Mesendoderm (in vitro differentiated cells): ENCODE data around the gene PDE4C.

Source experiments
- DNase-seq: peaks from one replicate; pipeline ENCODE4 v3.0.0; 2013
- H2AK5ac ChIP-seq: 2 replicates; pipeline ENCODE4 v1.6.1; 2013; ENCODE audit warnings: low read length, inconsistent platforms
- H2BK120ac ChIP-seq: 2 replicates; pipeline ENCODE4 v1.6.1; 2013; ENCODE audit warnings: low read depth, mild to moderate bottlenecking, low read length, moderate library complexity, mixed read lengths
- H2BK15ac ChIP-seq: replicated peaks from 2 replicates; pipeline ENCODE4 v1.6.1; 2013; ENCODE audit warnings: low read depth, mild to moderate bottlenecking, moderate library complexity
- H2BK5ac ChIP-seq: 2 replicates; pipeline ENCODE4 v1.6.1; 2013; ENCODE audit warnings: low read length, inconsistent platforms
- H3K18ac ChIP-seq: 2 replicates; pipeline ENCODE4 v1.6.1; 2013; ENCODE audit warnings: mild to moderate bottlenecking, low read length, mixed read lengths
- H3K23ac ChIP-seq: one replicate; pipeline ENCODE4 v1.6.1; 2013; ENCODE audit warnings: low read length
- H3K27ac ChIP-seq: 2 replicates; pipeline ENCODE4 v1.5.1; 2013; ENCODE audit warnings: low read depth, mild to moderate bottlenecking, inconsistent platforms, low read length, moderate library complexity
- H3K27me3 ChIP-seq: 2 replicates; pipeline ENCODE4 v1.6.1; 2013; ENCODE audit warnings: low read length, control low read depth, mild to moderate bottlenecking, inconsistent platforms; ENCODE audit not compliant: insufficient read depth, poor library complexity
- H3K36me3 ChIP-seq: 2 replicates; pipeline ENCODE4 v1.6.1; 2013; ENCODE audit warnings: low read length, inconsistent platforms; ENCODE audit not compliant: control insufficient read depth, insufficient read depth
- H3K4ac ChIP-seq: one replicate; pipeline ENCODE4 v1.6.1; 2013; ENCODE audit warnings: low read depth, mild to moderate bottlenecking, low read length, moderate library complexity
- H3K4me1 ChIP-seq: 2 replicates; pipeline ENCODE4 v1.6.1; 2013; ENCODE audit warnings: low read depth, low read length, inconsistent platforms; ENCODE audit not compliant: control insufficient read depth
- H3K4me2 ChIP-seq: 2 replicates; pipeline ENCODE4 v1.6.1; 2013; ENCODE audit warnings: low read length
- H3K4me3 ChIP-seq: 2 replicates; pipeline ENCODE4 v1.5.1; 2013; ENCODE audit warnings: mild to moderate bottlenecking, low read length
- H3K56ac ChIP-seq: one replicate; pipeline ENCODE4 v1.6.1; 2013; ENCODE audit warnings: low read length
- H3K79me1 ChIP-seq: 2 replicates; pipeline ENCODE4 v1.6.1; 2013; ENCODE audit warnings: low read length, inconsistent platforms
- H3K79me2 ChIP-seq: 2 replicates; pipeline ENCODE4 v1.6.1; 2013; ENCODE audit warnings: mild to moderate bottlenecking, low read length; ENCODE audit not compliant: control insufficient read depth, insufficient read depth
- H3K9ac ChIP-seq: 2 replicates; pipeline ENCODE4 v1.6.1; 2013; ENCODE audit warnings: low read length, inconsistent platforms
- H4K5ac ChIP-seq: one replicate; pipeline ENCODE4 v1.6.1; 2013; ENCODE audit warnings: low read length
- H4K8ac ChIP-seq: one replicate; pipeline ENCODE4 v1.6.1; 2013; ENCODE audit warnings: low read depth, mild to moderate bottlenecking, control low read depth, low read length, moderate library complexity
- WGBS: extraction: QIAGEN DNeasy Blood & Tissue Kit; methylation state at CpG from one replicate; pipeline ENCODE4 v1.1.7; 2013; ENCODE audit warnings: low lambda C conversion rate, missing lambda C conversion rate; ENCODE audit not compliant: insufficient coverage; ENCODE audit errors: extremely low coverage; 5-methylcytosine and 5-hydroxymethylcytosine counted together

Gene PDE4C

DNA sequence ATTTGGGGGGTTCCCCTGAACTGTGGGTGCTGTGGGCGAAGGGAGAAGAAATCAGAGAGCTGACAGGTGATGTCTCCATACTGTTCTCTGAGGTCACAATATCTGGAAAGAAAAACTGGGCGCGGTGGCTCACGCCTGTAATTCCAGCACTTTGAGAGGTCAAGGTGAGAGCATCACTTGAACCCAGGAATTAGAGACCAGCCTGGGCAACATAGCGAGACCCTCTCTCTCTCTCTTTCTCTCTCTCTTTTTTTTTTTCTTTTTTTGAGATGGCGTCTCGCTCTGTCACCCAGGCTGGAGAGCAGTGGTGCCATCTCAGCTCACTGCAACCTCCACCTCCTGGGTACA is 26.1 kb upstream of the PDE4C start:
- Histone ChIP-seq H3K4me2 (no peak overlapping the region), H3K23ac (no peak overlapping the region), H4K5ac (no peak overlapping the region), H3K9ac (no peak overlapping the region), H2BK15ac (no peak overlapping the region), H3K79me1 (no peaks in the 10 kb centered on the region), H3K4me1 (no peaks in the 10 kb centered on the region), H3K36me3 (no peaks in the 10 kb centered on the region), H3K79me2 (no peaks in the 10 kb centered on the region), H3K56ac (no peak overlapping the region), H3K4me3 (no peak overlapping the region), H3K27ac (no peak overlapping the region), H2BK120ac (no peak overlapping the region), H3K4ac (no peak overlapping the region), H3K18ac (no peak overlapping the region), H2AK5ac (no peak overlapping the region), H2BK5ac (no peak overlapping the region), H4K8ac (no peak overlapping the region), H3K27me3 (no peaks in the 10 kb centered on the region)
- no CpG with 5 or more reads among the region's 7 CpGs for WGBS
- DNase-seq: no peak

- H3K4me3 ChIP-seq: no peak overlapping the region
- H3K27ac ChIP-seq: no peak overlapping the region
- no peak overlapping the region for H3K4ac ChIP-seq
- no peak overlapping the region for H3K18ac ChIP-seq
- H2AK5ac ChIP-seq: no peak overlapping the region
- no peak overlapping the region for H3K23ac ChIP-seq
- no peaks in the 10 kb centered on the region for H3K4me1 ChIP-seq
- no peaks in the 10 kb centered on the region for H3K79me1 ChIP-seq
- H3K9ac ChIP-seq: no peak overlapping the region
- no peaks in the 10 kb centered on the region for H3K36me3 ChIP-seq
- no peak overlapping the region for H2BK5ac ChIP-seq
- WGBS: no CpG with 5 or more reads among the region's 23 CpGs
- no peak overlapping the region for H2BK15ac ChIP-seq
- H3K4me2 ChIP-seq: no peak overlapping the region
- H2BK120ac ChIP-seq: no peak overlapping the region
- no peak overlapping the region for H4K8ac ChIP-seq
- H3K56ac ChIP-seq: no peak overlapping the region
- H3K27me3 ChIP-seq: no peaks in the 10 kb centered on the region
- H4K5ac ChIP-seq: no peak overlapping the region
- DNase-seq: peak; percentile 81
- H3K79me2 ChIP-seq: no peaks in the 10 kb centered on the region
These were observed 25.5 kb upstream of the PDE4C start for GRCh38 chr19:18251587-18252369.

DNA sequence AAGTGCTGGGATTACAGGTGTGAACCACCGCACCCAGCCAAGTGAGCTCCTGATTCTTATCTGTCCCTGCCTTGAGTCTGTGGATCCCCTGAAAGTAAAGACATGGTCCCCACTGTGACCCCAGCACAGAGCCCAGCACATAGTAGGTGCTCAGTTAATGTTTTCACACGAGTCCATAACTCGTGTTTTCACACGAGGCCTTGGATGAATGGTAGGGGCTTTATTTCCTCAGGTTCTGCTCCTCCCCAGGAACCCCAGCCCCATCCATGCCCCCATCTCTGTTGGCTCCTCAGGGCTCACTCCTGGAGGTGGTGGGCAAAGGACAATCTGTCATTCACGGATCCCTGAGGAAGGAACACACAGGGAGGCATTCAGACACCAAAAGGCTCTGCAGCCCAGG is 23.6 kb upstream of the PDE4C start:
- Histone ChIP-seq H3K23ac (no peak overlapping the region), H3K18ac (no peak overlapping the region), H3K4me2 (no peak overlapping the region), H3K79me1 (no peaks in the 10 kb centered on the region), H3K9ac (no peak overlapping the region), H3K4me1 (no peaks in the 10 kb centered on the region), H3K36me3 (no peaks in the 10 kb centered on the region), H3K79me2 (no peaks in the 10 kb centered on the region), H3K4me3 (no peak overlapping the region), H2AK5ac (no peak overlapping the region), H4K8ac (no peak overlapping the region), H2BK5ac (no peak overlapping the region), H3K4ac (no peak overlapping the region), H3K27me3 (no peaks in the 10 kb centered on the region), H3K56ac (no peak overlapping the region), H3K27ac (no peak overlapping the region), H2BK15ac (no peak overlapping the region), H2BK120ac (no peak overlapping the region), H4K5ac (no peak overlapping the region)
- no CpG with 5 or more reads among the region's 5 CpGs for WGBS
- no peak for DNase-seq

DNA sequence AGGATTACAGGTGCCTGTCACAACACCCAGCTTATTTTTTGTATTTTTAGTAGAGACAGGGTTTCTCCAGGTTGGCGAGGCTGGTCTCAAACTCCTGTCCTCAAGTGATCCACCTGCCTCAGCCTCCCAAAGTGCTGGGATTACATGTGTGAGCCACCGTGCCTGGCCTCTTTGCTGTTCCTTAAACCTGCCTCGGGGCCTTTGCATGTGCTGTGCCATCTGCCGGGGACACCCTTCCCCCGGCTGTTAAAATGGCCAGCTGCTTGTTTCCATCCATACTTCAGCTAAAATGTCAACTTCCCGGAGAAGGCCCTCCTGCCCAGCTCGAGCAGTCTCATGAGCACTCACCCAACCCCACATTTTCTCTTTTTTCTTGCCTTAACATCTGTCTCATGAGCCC is 19.1 kb upstream of the PDE4C start:
- DNase-seq: no peak
- H2AK5ac ChIP-seq: no peak overlapping the region
- H3K23ac ChIP-seq: no peak overlapping the region
- H3K4ac ChIP-seq: no peak overlapping the region
- H3K36me3 ChIP-seq: no peaks in the 10 kb centered on the region
- H3K4me3 ChIP-seq: no peak overlapping the region
- H3K56ac ChIP-seq: no peak overlapping the region
- no peaks in the 10 kb centered on the region for H3K27me3 ChIP-seq
- no peak overlapping the region for H4K5ac ChIP-seq
- H2BK15ac ChIP-seq: no peak overlapping the region
- H4K8ac ChIP-seq: no peak overlapping the region
- no peak overlapping the region for H3K9ac ChIP-seq
- no peak overlapping the region for H3K18ac ChIP-seq
- no peaks in the 10 kb centered on the region for H3K79me2 ChIP-seq
- no peaks in the 10 kb centered on the region for H3K4me1 ChIP-seq
- H2BK120ac ChIP-seq: no peak overlapping the region
- no peak overlapping the region for H3K27ac ChIP-seq
- no peak overlapping the region for H2BK5ac ChIP-seq
- no CpG with 5 or more reads among the region's 7 CpGs for WGBS
- no peaks in the 10 kb centered on the region for H3K79me1 ChIP-seq
- H3K4me2 ChIP-seq: no peak overlapping the region

DNA sequence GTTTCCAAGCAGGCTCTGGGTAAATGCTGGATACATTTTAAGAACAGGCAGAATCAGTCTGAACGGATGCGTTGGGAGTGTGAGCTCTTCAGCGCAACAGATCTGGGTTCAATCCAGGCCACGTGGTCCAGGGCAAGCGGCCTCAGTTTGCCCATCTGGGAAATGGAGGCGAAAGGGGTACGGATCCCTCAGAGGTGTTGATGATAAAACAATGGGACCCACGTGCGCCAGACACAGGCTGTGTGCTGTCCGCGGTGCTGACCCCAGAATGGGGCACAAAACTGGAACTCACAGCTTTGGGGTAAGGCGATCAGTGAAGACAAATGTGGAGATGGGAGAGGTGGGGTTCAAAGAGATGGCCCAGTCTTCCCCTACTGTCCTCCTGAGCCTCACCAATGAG is 13.1 kb upstream of the PDE4C start:
- Histone ChIP-seq H3K36me3 (no peaks in the 10 kb centered on the region), H3K4ac (no peak overlapping the region), H4K8ac (no peak overlapping the region), H3K9ac (no peak overlapping the region), H3K18ac (no peak overlapping the region), H3K23ac (no peak overlapping the region), H3K79me1 (no peaks in the 10 kb centered on the region), H3K27ac (no peak overlapping the region), H3K4me3 (no peak overlapping the region), H3K27me3 (no peaks in the 10 kb centered on the region), H3K56ac (no peak overlapping the region), H3K4me2 (no peak overlapping the region), H2BK120ac (no peak overlapping the region), H2BK15ac (no peak overlapping the region), H2AK5ac (no peak overlapping the region), H3K4me1 (no peaks in the 10 kb centered on the region), H3K79me2 (no peaks in the 10 kb centered on the region), H4K5ac (no peak overlapping the region), H2BK5ac (no peak overlapping the region)
- DNase-seq: peak; percentile 44
- WGBS: no CpG with 5 or more reads among the region's 12 CpGs

GRCh38 chr19:18234194-18234593 is 8.0 kb upstream of the PDE4C start:
- DNase-seq: no peak
- no peak overlapping the region for H3K4me3 ChIP-seq

More at GRCh38 chr19:18234194-18234593, 8.0 kb upstream of the PDE4C start:
- Histone ChIP-seq H3K4me1 (peaks cover 6% of the 10 kb centered on the region), H3K9ac (no peak overlapping the region), H3K27me3 (no peaks in the 10 kb centered on the region), H2BK5ac (no peak overlapping the region), H4K5ac (no peak overlapping the region), H3K27ac (no peak overlapping the region), H4K8ac (no peak overlapping the region), H2BK15ac (no peak overlapping the region), H3K23ac (no peak overlapping the region), H3K18ac (no peak overlapping the region), H3K4me2 (no peak overlapping the region), H3K4ac (no peak overlapping the region), H3K56ac (no peak overlapping the region), H3K36me3 (no peaks in the 10 kb centered on the region), H2BK120ac (no peak overlapping the region), H2AK5ac (no peak overlapping the region), H3K79me1 (no peaks in the 10 kb centered on the region), H3K79me2 (no peaks in the 10 kb centered on the region)
- no CpG with 5 or more reads among the region's 6 CpGs for WGBS
